Muscle of back (tissue), 13 donors: ENCODE results near the gene FAM153A. TPM values are rescaled to one million over a fixed set of nuclear protein-coding genes. Genes with fewer than 3 reads are reported as not detected.
"Not testable (repeated sequence)": the region's sequence is repeated elsewhere in the genome, so short reads cannot be mapped to it uniquely, and the experiment has no call there.

Experiments used
- DNase-seq, 3 donors: peaks; one replicate each; pipeline versions ENCODE4 v3.0.0 to v3.0.0-alpha.2; 2013
- long read RNA-seq, 9 donors: transcript quantifications; one replicate each; lab custom pipeline, GENCODE V29; 2026
- polyA plus RNA-seq, 10 donors: library from polyadenylated mRNA; unstranded; fragments of 120-200 nt; gene quantifications; one replicate each; pipeline ENCODE4 v1.2.1, GENCODE V29; 2013; ENCODE audit not compliant: insufficient read length in 10 of 10

FAM153A gene
- 1 to 10 TPM in 1 of 10 donors, under 1 TPM in 6, not detected in 3; 0.05 to 2.4 (median 0.37) TPM for polyA plus RNA-seq
- long read RNA-seq, donor 1 = 0 reads
- long read RNA-seq, donor 2 = 0 reads
- long read RNA-seq, donor 3 = 0 reads
- long read RNA-seq, donor 4 = 0 reads
- long read RNA-seq, donor 5 = 0 reads
- long read RNA-seq, donor 6 = 0 reads
- long read RNA-seq, donor 7 = 0 reads
- long read RNA-seq, donor 8 = 0 reads
- long read RNA-seq, donor 9 = 0 reads

- not testable (repeated sequence) for DNase-seq
Measured at GRCh38 chr5:177782792-177783633, at the start of gene FAM153A. FAM153A (minus strand) TSS chr5:177782899.

GRCh38 chr5:177832287-177832686 lies 49.6 kb upstream of the FAM153A start:
- not testable (repeated sequence) for DNase-seq

DNA sequence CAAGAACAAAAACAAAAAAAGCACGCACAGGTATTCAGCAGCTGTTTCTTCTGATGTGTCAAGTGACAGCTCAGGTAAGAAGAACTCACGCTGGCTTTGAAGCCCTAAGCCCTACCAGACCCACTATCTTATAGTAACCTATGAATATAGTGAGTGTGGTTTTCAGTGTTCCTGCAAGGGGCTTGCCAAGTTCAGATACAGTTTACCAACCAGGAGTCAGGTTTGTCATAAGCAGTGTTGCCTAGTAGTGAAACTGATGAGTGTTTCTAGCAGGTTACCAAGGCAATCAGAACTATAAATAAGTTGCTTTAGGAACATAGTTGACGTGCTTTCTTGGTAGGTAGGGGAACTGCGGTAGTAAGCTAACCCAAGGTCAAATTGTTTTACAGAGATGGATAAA lies 43.4 kb upstream of the FAM153A start:
- DNase-seq = not testable (repeated sequence)

GRCh38 chr5:177824776-177825175 lies 42.1 kb upstream of the FAM153A start:
- DNase-seq = not testable (repeated sequence)

DNA sequence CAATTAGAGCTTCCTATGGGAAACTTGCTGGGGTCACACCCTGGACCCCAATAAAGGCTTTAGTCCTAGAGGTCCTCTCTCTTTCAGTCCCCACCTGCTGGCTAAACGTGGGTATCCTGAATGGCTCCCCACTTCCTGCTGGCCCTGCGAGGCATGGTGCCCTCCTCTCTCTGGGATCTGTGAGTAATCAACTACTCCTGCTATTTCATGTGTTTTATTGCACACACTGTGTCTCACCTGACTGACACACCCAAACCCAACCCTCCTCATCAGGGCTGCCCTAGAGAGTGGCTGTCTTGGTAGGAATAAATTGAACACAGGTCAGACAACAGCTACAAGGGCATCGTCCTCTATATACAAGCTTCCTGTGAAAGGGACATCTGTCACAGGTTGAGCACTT lies 39.8 kb upstream of the FAM153A start:
- DNase-seq = not testable (repeated sequence)

GRCh38 chr5:177819664-177820063 lies 37.0 kb upstream of the FAM153A start:
- not testable (repeated sequence) for DNase-seq

- DNase-seq = not testable (repeated sequence)
Measured at GRCh38 chr5:177812814-177813425, 30.2 kb upstream of the FAM153A start.

DNA sequence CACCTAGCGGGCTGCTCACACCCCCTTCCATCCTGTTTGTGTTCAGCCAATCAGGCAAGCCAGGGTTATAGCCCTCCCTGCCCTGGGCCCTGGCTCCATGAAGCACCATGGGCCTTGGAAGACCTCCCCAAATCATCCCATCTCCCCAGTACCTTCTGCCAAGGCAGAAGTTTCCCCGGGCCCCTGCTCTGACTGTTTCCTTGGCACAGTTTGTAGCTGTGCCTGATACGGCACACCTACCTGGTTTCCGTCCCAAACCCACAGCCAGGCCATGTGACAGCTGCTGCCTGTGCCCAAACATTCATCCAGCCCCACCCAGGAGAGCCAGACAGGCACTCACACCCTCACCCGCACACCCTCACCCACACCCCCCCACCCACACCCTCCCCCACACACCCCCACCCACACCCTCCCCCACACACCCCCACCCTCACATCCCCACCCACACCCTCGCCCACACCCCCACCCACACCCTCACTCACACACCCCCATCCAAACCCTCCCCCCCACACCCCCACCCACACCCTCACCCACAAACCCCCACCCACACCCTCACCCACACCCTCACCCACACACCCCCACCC lies 29.6 kb upstream of the FAM153A start:
- not testable (repeated sequence) for DNase-seq

DNA sequence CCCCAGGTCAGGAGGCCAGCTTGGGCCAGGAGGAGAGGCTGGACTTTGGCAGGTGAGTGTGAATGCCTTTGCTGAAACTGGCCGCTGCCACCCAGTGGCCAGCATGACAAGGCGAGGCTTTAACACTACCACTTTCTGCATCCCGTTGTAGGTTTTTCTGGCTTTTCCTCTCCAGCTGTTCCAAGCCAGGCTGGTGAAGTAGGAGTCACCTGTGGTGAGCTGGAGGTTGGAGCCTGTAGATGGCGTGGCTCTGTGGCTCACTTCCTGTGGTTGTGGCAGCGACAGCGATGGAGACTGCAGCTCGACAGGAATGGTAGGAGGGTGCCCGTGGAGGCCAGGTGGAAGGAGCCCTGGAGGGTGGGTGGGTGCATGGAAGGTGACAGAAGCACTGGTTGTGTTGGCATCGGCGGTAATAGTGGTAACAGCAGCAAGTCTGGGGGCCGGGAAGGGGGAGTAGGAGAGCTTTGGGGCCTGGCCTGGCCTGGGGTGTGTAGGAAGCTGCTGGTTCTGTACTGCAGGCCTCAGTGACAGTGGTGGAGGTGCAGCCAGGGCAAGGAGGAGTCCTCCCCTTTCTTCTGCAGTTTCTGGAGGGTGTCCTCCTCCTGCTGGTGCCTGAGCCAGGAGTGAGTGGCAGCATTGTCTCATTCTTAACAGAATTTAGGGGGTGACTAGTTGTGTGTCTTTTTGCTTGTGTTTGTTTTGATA lies 26.7 kb upstream of the FAM153A start:
- not testable (repeated sequence) for DNase-seq

GRCh38 chr5:177808420-177808819 lies 25.7 kb upstream of the FAM153A start:
- DNase-seq = not testable (repeated sequence)

DNA sequence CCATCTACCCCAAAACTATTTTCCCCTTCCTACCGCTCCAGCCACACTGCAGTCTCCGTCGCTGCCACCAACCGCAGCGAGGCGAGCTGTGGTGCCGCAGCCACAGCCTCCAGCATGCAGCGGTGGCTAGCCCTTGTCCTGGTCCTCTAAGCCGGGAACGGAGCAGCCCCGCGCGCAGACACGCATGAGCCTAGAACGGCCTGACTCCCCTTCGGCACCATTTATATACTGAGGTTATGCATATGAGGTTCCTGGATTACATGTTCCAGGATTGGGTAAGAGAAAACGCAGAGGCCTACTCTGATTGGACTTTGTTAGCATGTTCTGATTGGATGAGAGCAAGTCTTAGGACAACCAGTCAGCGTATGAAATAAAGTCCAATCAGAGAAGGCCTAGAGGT lies 24.6 kb upstream of the FAM153A start:
- DNase-seq = not testable (repeated sequence)

DNA sequence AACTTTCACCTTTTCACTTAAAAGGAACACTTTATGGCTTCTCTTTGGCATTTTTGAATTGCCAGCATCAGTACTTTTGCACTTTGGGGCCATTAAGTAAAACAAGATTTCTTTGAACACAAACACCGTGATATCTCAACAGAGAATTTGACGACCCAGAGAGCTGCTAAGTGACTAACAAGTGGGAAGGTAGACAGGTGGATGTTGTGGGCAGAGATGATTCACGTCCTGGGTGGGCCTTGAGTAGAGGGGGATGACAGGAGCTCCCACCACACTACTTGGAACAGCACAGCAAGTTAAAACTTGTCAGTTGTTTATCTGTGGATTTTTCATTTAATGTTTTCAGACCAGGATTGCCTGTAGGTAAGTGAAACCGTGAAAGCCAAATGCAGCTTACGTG lies 18.7 kb upstream of the FAM153A start:
- DNase-seq = not testable (repeated sequence)

GRCh38 chr5:177798237-177798840 lies 15.6 kb upstream of the FAM153A start:
- DNase-seq = not testable (repeated sequence)

GRCh38 chr5:177793272-177793671 lies 10.6 kb upstream of the FAM153A start:
- DNase-seq = not testable (repeated sequence)

DNA sequence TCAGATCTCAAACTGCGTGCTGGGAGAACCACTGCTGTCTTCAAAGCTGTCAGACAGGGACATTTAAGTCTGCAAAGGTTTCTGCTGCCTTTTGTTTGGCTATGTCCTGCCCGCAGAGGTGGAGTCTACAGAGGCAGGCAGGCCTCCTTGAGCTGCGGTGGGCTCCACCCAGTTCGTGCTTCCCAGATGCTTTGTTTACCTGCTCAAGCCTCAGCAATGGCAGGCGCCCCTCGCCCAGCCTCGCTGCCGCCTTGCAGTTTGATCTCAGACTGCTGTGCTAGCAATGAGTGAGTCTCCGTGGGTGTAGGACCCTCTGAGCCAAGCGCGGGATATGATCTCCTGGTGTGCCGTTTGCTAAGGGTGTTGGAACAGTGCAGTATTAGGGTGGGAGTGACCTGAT lies 8.9 kb upstream of the FAM153A start:
- DNase-seq = not testable (repeated sequence)

- not testable (repeated sequence) for DNase-seq
Measured at GRCh38 chr5:177782169-177782568, 530 bp downstream of the FAM153A start.

- not testable (repeated sequence) for DNase-seq
Measured at GRCh38 chr5:177771206-177771605, 11.5 kb downstream of the FAM153A start.

- DNase-seq = not testable (repeated sequence)
Measured at GRCh38 chr5:177770646-177771045, 12.1 kb downstream of the FAM153A start.

DNA sequence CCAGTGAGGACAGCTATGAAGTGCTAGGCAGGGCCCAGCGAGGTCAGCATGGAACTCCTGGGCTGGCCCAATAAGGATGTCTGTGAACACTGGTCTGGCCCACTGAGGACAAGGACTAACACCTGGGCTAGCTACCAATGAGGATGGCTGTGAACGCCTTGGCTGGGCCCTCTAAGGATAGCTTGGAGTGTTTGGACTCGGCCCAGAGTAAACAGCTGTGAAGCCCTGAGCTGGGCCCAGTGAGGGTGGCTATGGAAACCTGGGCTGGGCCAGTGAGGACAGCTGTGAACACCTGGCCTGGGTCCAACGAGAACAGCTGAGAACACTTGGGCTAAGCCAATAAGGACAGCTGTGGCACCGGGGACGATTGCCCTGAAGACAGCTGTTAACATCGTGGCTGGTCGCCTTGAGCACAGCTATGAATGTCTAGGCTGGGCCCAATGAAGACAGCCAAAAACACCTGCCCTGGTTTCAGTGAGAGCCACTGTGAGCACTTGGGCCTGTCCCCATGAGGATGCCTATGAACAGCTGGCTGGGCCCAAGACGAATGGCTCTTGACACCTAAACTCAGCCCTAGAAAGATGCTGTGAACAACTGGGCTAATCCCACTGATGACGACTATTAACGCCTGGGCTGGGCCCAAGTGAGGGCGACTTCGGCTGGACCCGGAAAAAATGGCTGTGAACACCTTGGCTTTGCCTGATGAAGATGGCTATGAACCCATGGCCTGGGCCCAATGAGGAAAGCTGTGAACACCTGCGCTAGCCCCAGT lies 18.8 kb downstream of the FAM153A start:
- not testable (repeated sequence) for DNase-seq

DNA sequence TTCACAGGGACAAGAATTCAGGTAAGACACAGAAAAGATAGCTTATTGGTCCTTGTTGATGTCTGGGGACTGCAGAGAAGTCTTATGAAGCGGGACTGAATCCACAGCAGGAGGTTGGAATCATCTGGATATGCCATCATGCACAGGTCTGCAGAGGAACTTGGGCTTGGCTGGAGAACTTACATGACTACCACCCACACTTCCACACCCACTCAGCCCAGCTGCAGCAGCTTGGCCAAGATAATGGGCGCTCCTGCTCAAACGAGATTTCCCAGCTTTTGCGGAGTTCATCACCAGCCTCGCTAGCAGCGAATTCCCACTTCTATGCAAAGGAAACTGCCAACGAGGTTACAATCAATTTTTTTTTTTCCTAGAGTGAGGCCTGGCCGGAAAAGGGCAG lies 21.7 kb downstream of the FAM153A start:
- DNase-seq = not testable (repeated sequence)
